HepG2 (cell line): Measurements from ENCODE around the gene FBXL12. TPM values are rescaled to one million over a fixed set of nuclear protein-coding genes. Genes with fewer than 3 reads are reported as not detected.

Experiments used
- BRCA1 ChIP-seq: sonication (generic); formaldehyde crosslinking; IDR thresholded peaks from 2 replicates; pipeline ENCODE4 v1.4.0; 2020; ENCODE audit warnings: missing genetic modification reagents
- FOSL2 ChIP-seq: sonication (generic); formaldehyde crosslinking; IDR thresholded peaks from 2 replicates; pipeline ENCODE4 v1.4.0; 2020; ENCODE audit warnings: missing genetic modification reagents
- FOXC1 ChIP-seq: sonication (generic); formaldehyde crosslinking; IDR thresholded peaks from 2 replicates; pipeline ENCODE4 v1.8.0; 2022; ENCODE audit warnings: mild to moderate bottlenecking, missing genetic modification reagents, borderline replicate concordance
- JARID2 ChIP-seq: sonication (generic); formaldehyde crosslinking; IDR thresholded peaks from 2 replicates; pipeline ENCODE4 v1.8.1; 2023; ENCODE audit warnings: missing genetic modification reagents, inconsistent platforms; ENCODE audit not compliant: insufficient replicate concordance
- PHF20 ChIP-seq: sonication (generic); formaldehyde crosslinking; IDR thresholded peaks from 2 replicates; pipeline ENCODE4 v1.5.0; 2020; ENCODE audit warnings: mild to moderate bottlenecking, missing genetic modification reagents
- SRF ChIP-seq: IDR thresholded peaks from 2 replicates; pipeline ENCODE4 v1.6.1; 2011; ENCODE audit warnings: mild to moderate bottlenecking, low read depth, low read length, moderate library complexity
- SSRP1 ChIP-seq: IDR thresholded peaks from 2 replicates; pipeline ENCODE4 v1.6.1; 2016; ENCODE audit warnings: control low read depth
- TBX2 ChIP-seq: sonication (generic); formaldehyde crosslinking; IDR thresholded peaks from 2 replicates; pipeline ENCODE4 v1.5.0; 2020; ENCODE audit warnings: missing genetic modification reagents, mild to moderate bottlenecking, borderline replicate concordance
- TFDP1 ChIP-seq: IDR thresholded peaks from 2 replicates; pipeline ENCODE4 v1.6.1; 2016; ENCODE audit warnings: missing compliant biosample characterization, missing genetic modification reagents, borderline replicate concordance
- ZFP1 ChIP-seq: IDR thresholded peaks from 2 replicates; pipeline ENCODE4 v1.6.1; 2016
- ZNF251 ChIP-seq: sonication (generic); formaldehyde crosslinking; IDR thresholded peaks from 2 replicates; pipeline ENCODE4 v1.9.0; 2021; ENCODE audit warnings: mild to moderate bottlenecking, missing genetic modification reagents
- ZNF256 ChIP-seq: sonication (generic); formaldehyde crosslinking; conservative IDR thresholded peaks from 2 replicates; pipeline ENCODE4 v1.4.0; 2020; ENCODE audit warnings: missing genetic modification reagents
- ZNF569 ChIP-seq: sonication (generic); formaldehyde crosslinking; IDR thresholded peaks from 2 replicates; pipeline ENCODE4 v1.5.0; 2020; ENCODE audit warnings: mild to moderate bottlenecking, missing genetic modification reagents, moderate library complexity, borderline replicate concordance
- ZSCAN22 ChIP-seq: sonication (generic); formaldehyde crosslinking; IDR thresholded peaks from 2 replicates; pipeline ENCODE4 v1.4.0; 2020; ENCODE audit warnings: mild to moderate bottlenecking, missing genetic modification reagents
- polyA plus RNA-seq, 8 experiments: library from polyadenylated mRNA; depleted of rRNA in 3 of 8; stranded (reverse) in 7 of 8; unstranded in 1 of 8; fragments of >200 nt; fragmentation: Illumina TruSeq in 4 of 8; extraction: Trizol in 4 of 8; gene quantifications; 2 replicates each; pipeline versions ENCODE4 v1.2.1 to v1.2.3, GENCODE V29; 2011 to 2016; ENCODE audit warnings: low read depth in 4 of 8, missing spikeins in 1 of 8, mixed read lengths in 1 of 8; ENCODE audit not compliant: insufficient read depth in 1 of 8
- total RNA-seq, 5 experiments: library from RNA; depleted of rRNA; stranded (reverse); fragments of >200 nt; fragmentation: Illumina TruSeq; extraction: Trizol; gene quantifications; 2 replicates each; pipeline ENCODE4 v1.2.3, GENCODE V29; 2016; ENCODE audit warnings: low read depth in 1 of 5
- TF ChIP-seq, protein P1 (sequence below): sonication (generic); formaldehyde crosslinking; IDR thresholded peaks from 2 replicates; pipeline ENCODE4 v1.4.0; 2020; ENCODE audit warnings: missing genetic modification reagents, borderline replicate concordance
- TF ChIP-seq, protein P2 (sequence below), 2 experiments: sonication (generic) in 1 of 2; formaldehyde crosslinking in 1 of 2; IDR thresholded peaks; 2 replicates each; pipeline versions ENCODE4 v1.6.1 to v1.9.0; 2014 to 2022; ENCODE audit warnings: antibody characterized with exemption in 1 of 2, borderline replicate concordance in 1 of 2, inconsistent platforms in 1 of 2, low read depth in 1 of 2, missing genetic modification reagents in 1 of 2
- TF ChIP-seq, protein P3 (sequence below): sonication (generic); formaldehyde crosslinking; IDR thresholded peaks from 2 replicates; pipeline ENCODE4 v1.9.0; 2021; ENCODE audit warnings: missing genetic modification reagents, borderline replicate concordance

The FBXL12 gene
- total and polyA plus RNA-seq, 2 of the 13 experiments (the other 11 are each of a cell fraction or from before 2014, with no cell fraction given) = 20.4 to 23.1 TPM

- TF ChIP-seq TFDP1 (CRISPR knock-in tag) = peak; percentile 81
- no peak for TF ChIP-seq BRCA1
- TF ChIP-seq SSRP1 (CRISPR knock-in tag) = peak; percentile 90; the same call in 1 of the 2 replicates
- no peak for TF ChIP-seq ZNF251 (CRISPR knock-in tag)
- TF ChIP-seq TBX2 = peak; percentile 88
- TF ChIP-seq, protein P1, sequence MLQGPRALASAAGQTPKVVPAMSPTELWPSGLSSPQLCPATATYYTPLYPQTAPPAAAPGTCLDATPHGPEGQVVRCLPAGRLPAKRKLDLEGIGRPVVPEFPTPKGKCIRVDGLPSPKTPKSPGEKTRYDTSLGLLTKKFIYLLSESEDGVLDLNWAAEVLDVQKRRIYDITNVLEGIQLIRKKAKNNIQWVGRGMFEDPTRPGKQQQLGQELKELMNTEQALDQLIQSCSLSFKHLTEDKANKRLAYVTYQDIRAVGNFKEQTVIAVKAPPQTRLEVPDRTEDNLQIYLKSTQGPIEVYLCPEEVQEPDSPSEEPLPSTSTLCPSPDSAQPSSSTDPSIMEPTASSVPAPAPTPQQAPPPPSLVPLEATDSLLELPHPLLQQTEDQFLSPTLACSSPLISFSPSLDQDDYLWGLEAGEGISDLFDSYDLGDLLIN (CRISPR knock-in tag) = no peak
- TF ChIP-seq, protein P2, sequence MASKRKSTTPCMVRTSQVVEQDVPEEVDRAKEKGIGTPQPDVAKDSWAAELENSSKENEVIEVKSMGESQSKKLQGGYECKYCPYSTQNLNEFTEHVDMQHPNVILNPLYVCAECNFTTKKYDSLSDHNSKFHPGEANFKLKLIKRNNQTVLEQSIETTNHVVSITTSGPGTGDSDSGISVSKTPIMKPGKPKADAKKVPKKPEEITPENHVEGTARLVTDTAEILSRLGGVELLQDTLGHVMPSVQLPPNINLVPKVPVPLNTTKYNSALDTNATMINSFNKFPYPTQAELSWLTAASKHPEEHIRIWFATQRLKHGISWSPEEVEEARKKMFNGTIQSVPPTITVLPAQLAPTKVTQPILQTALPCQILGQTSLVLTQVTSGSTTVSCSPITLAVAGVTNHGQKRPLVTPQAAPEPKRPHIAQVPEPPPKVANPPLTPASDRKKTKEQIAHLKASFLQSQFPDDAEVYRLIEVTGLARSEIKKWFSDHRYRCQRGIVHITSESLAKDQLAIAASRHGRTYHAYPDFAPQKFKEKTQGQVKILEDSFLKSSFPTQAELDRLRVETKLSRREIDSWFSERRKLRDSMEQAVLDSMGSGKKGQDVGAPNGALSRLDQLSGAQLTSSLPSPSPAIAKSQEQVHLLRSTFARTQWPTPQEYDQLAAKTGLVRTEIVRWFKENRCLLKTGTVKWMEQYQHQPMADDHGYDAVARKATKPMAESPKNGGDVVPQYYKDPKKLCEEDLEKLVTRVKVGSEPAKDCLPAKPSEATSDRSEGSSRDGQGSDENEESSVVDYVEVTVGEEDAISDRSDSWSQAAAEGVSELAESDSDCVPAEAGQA (IDR thresholded peaks at IDR 0.05; ENCODE audit: low read depth) = peak; percentile 90
- TF ChIP-seq, protein P2 (CRISPR knock-in tag; IDR thresholded peaks at IDR 0.05; ENCODE audit: borderline replicate concordance) = no peak
- no peak for TF ChIP-seq ZNF569 (CRISPR knock-in tag)
- 0 out of 2 replicates have a peak, but pooled peaks have one; percentile 42 for TF ChIP-seq FOXC1 (CRISPR knock-in tag)
- 0 out of 2 replicates have a peak, but pooled peaks have one; percentile 31 for TF ChIP-seq SRF
- peak; percentile 97 for TF ChIP-seq PHF20 (CRISPR knock-in tag)
- no peak for TF ChIP-seq ZSCAN22 (CRISPR knock-in tag)
- no peak; the same call in 1 of the 2 replicates for TF ChIP-seq ZFP1 (CRISPR knock-in tag)
- TF ChIP-seq JARID2 (CRISPR knock-in tag) = peak; percentile 63
- TF ChIP-seq ZNF256 = no peak
- TF ChIP-seq, protein P3, sequence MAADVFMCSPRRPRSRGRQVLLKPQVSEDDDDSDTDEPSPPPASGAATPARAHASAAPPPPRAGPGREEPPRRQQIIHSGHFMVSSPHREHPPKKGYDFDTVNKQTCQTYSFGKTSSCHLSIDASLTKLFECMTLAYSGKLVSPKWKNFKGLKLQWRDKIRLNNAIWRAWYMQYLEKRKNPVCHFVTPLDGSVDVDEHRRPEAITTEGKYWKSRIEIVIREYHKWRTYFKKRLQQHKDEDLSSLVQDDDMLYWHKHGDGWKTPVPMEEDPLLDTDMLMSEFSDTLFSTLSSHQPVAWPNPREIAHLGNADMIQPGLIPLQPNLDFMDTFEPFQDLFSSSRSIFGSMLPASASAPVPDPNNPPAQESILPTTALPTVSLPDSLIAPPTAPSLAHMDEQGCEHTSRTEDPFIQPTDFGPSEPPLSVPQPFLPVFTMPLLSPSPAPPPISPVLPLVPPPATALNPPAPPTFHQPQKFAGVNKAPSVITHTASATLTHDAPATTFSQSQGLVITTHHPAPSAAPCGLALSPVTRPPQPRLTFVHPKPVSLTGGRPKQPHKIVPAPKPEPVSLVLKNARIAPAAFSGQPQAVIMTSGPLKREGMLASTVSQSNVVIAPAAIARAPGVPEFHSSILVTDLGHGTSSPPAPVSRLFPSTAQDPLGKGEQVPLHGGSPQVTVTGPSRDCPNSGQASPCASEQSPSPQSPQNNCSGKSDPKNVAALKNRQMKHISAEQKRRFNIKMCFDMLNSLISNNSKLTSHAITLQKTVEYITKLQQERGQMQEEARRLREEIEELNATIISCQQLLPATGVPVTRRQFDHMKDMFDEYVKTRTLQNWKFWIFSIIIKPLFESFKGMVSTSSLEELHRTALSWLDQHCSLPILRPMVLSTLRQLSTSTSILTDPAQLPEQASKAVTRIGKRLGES (CRISPR knock-in tag) = no peak
- TF ChIP-seq FOSL2 (CRISPR knock-in tag) = peak; percentile 71
These were observed 50.4 kb downstream of the FBXL12 start, which contains the start of gene ZNF846 (continued) for GRCh38 chr19:9768175-9769112.
